NB4 (cell line): ENCODE data around the gene LRRC7.

Source experiments
- TF ChIP-seq, protein P1 (sequence below): IDR thresholded peaks from one replicate; pipeline ENCODE4 v1.5.1; 2012; ENCODE audit warnings: low read depth, low read length
- TF ChIP-seq, protein P2 (sequence below): IDR thresholded peaks from 2 replicates; pipeline ENCODE4 v1.6.1; 2011; ENCODE audit warnings: low read depth, low read length

DNA sequence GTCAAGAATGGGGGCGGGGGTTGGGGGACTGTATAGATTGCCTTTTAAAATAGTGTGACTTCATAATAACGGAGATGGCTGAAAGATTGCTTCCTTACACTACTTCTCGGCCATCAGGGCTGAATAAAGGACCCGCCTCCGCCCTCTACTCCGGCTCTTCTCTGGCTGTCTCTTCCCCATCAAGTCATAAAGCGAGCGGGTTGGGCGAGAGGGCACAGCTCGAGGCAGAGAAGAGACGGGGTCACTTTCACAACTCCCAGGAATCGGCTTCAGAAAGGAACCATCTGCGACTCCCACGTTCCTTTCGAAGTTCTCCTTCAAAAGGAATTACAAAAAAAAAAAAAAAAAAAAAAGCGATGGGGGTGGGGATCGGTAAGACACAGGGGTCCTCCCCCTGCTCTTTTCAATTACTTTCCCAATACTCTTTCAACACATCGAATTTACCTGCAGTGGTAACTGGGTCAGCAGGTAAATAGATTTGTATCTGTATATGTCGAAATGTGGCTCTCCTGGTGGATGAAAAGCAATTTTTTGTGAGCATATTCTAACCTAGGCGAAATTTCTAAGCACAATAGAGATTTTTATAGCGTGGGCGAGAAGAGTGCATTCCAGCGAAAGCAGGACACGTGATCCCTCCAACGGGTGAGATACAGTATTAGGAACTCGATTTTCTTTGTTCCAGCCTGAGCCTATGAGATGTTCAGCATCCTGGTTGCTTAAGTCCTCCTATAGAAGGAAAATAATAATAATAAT, 2.0 kb downstream of the LRRC7 start:
- TF ChIP-seq, protein P1, sequence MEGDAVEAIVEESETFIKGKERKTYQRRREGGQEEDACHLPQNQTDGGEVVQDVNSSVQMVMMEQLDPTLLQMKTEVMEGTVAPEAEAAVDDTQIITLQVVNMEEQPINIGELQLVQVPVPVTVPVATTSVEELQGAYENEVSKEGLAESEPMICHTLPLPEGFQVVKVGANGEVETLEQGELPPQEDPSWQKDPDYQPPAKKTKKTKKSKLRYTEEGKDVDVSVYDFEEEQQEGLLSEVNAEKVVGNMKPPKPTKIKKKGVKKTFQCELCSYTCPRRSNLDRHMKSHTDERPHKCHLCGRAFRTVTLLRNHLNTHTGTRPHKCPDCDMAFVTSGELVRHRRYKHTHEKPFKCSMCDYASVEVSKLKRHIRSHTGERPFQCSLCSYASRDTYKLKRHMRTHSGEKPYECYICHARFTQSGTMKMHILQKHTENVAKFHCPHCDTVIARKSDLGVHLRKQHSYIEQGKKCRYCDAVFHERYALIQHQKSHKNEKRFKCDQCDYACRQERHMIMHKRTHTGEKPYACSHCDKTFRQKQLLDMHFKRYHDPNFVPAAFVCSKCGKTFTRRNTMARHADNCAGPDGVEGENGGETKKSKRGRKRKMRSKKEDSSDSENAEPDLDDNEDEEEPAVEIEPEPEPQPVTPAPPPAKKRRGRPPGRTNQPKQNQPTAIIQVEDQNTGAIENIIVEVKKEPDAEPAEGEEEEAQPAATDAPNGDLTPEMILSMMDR: no peak
- TF ChIP-seq, protein P2, sequence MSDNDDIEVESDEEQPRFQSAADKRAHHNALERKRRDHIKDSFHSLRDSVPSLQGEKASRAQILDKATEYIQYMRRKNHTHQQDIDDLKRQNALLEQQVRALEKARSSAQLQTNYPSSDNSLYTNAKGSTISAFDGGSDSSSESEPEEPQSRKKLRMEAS: no peak
